GM15510 (cell line): ENCODE results near the gene COL24A1.

Source experiments
- POLR2A ChIP-seq: IDR thresholded peaks from 3 replicates; pipeline ENCODE4 v1.6.1; 2011; ENCODE audit warnings: borderline replicate concordance; ENCODE audit not compliant: insufficient read length; ENCODE audit errors: extremely low read depth

The COL24A1 gene

DNA sequence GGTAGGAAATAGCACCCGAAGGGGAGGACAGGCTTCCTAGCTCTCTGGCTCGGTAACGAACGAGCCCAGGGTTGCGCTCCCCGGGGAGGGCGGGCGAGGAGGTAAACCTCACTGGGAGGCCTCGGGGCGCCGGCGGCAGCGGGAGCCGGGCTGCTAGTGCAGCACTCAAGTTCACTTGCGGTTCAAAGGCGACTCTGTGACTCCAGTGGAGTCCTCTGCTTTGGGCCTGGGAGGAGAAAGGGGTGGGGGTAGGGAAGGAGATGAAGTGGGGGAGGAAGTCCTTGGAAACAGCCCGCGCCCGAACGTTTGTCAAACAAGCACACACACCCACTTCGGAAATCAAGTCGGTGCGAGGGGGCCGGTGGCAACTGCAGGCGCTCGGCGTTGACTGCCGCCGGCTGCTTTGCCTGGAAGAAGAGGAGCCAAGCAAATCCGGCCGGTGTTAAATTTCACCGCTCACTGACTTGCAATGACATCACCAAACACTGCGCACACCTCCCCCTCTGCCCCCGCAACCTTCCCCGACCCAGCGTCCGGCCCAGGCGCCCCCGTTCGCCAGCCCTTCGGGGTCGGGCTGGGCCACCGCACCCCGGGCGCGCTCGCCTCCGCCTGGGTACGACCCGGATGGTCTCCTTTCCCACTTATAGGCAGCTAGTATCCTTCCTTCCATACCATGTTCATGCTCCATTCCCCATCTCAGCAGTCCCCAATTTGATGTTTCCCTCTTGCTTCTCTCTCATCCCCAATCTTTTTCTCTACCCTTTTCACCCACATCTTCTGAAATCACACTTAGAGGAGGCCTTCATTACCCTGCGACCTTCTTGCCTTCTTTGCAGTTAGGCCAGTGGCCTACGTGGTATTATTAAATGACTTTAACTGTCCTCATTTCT, at the start of gene COL24A1:
Gene COL24A1 (minus strand): TSS at position 207 of the 890 bp plus-strand sequence. CDS start 376 bp downstream, outside the sequence.
- TF ChIP-seq POLR2A = no peak

DNA sequence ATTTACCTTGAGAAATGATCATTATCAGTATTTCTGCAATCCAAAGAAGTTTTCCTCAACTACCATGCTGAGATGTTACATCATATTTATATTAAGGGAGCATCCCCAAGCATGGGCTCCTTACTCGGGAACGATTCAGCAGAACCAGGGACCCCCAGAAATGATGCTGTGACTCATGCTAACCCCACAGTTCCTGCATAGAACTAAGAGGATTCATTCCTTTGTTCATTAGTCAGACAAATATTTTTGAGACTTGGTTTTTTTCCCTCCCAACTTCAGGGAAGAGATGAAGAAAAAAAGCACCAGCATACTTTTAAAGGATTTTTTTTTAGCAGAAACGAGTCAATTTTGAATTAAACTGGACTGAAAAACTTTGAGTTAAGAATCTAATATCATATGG, 49.2 kb upstream of the COL24A1 start:
- no peak for TF ChIP-seq POLR2A

DNA sequence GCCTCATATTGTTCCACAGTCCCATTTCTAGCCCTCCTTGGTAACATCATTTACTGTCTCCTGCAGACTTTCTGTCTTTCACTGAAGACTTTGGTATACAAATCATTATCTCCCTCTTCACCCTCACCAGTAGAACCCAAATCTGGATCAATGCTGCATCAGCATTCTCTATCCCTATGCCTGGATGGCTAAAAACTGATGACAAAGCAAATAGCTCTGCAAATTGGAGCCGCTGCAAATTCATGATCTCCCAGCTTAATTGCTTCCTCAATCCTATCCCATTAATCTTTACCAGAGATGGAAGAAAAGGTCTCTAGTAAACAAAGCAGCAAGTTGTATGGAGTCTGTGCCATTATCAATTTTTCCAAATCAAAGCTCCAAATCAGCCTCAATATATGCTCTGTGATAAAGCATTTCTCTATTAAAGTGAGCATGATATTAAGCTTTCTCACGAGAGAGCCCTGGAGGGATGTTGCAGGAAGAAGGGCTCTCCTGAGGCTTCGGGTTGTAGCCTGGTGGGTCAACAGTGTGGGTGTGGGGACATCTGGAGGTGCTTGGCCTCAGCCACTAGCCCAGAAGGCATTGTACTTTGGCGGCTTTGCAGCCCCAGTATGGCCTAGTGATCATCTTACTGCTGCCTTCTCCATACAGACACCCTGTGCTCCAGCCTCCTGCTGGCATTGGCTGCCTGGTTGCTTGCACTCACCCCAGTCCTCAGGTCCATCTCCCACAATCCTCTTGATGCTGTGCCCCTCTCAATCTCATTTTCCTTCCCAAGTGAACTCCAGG, 46.2 kb upstream of the COL24A1 start:
- TF ChIP-seq POLR2A = no peak

DNA sequence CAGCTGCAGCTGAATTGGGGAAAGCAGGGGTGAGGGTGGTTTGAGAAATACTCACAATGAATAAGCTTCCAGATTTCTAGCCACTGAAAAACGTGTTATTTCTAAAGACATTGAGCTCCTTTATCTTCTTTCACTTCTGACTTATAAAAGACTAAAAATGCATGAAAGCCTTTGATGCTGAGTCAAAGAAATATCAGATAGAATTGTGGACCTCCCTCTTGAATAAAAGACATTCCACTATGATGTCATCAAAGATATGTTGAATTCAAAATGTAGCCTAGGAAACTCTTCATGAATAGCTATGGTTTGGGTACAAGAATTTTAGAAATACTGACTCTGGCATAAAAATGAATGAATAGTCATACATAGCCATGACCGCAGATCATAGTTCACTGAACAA, 44.7 kb upstream of the COL24A1 start:
- TF ChIP-seq POLR2A = no peak

DNA sequence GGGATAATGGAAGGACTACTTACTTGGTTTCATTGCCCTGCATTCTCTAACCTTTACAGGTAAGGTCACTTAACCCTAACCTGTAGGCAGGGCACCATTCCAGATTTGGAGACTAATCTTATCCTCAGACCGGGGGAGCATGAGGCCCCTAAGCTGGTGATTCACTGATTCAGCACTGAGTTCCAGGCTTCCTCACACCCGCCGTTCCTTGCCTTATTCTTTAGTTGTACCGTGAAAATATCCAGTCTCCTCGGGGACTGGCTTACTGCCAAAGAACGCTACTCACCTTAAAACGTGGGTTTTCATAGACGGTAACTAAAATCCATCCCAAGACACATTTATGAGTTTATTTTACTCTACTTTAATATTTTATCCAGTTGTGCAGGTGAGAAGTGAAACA, 44.3 kb upstream of the COL24A1 start:
- TF ChIP-seq POLR2A = no peak

DNA sequence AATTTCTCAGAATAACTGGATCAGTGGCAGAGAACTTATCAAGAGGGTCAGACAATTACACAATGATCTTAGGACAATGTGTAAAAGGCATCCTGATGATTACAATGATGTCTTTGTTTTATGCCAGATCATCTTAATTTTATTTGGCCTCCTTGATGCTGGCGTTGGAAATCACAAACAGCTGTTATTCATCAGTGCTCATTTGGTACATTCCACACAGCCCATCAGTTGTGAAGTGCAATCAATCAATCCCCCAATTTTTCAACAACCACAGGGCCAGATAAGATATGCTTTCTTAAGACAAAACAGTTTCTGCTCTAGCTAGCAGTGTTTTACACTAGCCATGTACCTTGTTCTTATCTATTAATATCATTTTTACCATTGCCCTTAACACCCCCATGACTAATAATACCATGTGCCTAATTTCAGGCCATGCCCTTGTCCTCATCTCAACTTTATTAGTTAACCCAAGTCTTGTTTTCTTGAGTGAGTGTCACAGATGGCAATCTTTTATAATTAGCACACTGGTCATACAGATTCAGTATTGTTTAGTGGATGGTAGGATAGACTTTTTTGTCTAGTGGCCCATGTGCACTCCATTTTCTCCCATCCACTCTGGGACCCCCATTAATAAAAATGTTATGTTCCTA, 40.8 kb upstream of the COL24A1 start:
- no peak for TF ChIP-seq POLR2A

DNA sequence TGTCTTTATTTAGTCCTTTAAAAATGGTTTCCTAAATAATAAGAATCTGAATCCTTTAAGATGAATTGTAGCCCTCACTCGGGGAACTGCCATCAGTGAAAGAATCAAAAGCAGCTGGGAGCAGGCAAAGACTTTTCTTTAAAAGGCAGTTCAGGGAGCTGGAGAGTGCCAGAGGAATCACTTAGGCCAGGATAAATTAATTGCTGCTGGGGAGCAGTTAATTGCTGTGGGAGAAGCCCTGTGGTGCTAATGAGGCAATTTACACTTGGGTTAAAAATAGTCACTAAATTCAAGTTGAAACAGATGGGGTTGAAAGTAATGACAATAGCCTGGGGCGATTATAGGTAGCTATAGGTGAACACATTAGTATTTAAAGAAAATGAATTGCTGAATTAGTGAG, 38.7 kb upstream of the COL24A1 start:
- no peak for TF ChIP-seq POLR2A

DNA sequence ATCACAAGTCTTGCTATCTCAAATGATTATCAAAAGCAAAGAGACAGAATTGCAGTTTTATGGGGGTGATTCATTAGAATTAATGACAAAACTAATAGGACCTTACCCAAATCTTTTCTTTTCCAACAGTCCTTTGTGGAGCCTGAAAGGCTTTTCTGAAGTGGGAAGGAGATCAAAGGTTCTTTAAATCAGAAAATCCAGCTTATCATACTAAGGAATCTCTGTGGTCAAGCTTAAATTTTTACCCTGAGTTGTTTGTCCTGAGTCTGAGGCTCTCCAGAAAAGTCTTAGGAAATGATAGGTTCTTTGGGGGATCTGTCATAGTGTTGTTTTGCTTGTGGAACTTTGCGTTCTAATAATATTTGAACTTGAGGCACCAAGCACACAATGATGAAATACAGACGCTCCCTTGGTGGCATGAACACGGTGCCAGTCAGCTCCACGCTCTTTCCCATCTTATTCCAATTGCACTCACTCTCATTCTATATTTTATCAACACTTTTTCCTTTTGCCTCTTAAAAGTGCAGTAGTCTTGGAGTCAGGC, 38.0 kb upstream of the COL24A1 start:
- no peak for TF ChIP-seq POLR2A

DNA sequence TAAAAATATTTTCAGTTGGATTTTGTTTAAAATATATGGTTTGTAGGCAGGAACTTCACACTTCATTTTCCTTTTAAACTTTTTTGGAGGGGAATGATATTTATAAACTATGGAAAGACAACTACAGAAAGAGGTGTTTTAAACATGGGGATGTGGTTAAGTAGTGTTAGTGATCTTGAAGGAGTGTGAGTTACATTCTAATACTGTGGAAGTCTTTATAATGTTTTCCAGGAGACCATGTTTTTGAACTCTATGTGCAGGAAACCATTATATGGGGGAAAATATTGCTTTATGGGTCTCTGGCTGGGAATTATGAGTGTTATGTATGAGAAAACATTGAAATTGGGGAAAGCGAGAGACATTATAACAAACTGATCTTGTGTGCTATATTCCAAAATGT, 35.8 kb upstream of the COL24A1 start:
- TF ChIP-seq POLR2A = no peak

DNA sequence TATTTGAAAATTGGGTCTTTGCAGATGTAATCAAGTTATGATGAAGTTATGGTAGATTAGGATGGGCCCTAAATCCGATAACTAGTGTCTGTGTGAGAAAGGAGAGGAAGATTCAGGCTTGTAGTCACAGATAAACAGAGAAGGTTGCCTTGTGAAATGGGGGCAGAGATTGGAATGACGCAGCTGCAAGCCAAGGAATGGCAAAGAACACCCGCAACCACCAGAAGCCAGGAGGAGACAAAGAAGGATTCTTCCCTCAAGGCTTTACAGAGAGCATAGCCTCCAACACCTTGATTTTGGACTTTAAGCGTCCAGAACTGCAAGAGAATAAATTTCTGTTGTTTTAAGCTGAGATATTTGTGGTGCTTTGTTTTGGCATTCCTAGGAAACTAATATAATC, 35.4 kb upstream of the COL24A1 start:
- TF ChIP-seq POLR2A = no peak

DNA sequence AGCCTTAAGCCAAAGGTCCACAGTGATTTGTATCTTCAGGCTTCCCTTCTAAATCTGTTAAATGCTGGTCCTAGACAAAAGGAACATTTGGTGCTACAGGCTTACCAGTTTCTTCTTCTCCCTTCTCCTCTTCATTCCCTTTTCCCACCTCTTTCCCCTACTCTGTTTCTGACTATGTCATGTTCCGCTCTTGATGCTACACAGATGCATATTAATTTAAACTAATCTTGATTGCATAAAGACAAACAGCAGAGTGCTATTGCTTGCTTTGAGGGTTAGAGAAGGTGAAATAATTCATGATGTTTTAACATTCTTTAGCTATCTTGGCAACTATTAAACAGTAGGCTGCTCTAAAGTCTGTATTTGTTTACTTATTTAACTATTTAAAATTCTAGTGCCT, 34.3 kb upstream of the COL24A1 start:
- no peak for TF ChIP-seq POLR2A

DNA sequence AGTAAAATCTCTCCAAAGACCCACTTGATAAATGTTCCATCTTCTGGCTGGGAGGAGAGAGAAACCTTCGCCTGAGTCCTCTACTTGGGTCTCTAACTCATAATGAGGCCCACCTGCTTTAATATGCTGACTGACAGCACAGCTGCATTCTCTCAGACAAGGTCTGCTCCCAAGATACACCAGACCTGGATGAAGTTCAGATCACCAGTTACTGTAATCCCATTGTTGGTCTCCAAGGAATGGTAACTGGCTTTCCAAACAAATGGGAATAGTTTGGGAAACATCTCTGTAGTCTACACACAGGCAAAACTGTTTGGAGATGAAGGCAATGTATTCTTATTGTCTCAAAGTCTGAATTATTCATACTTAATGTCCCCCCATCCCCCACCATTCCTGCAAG, 27.9 kb upstream of the COL24A1 start:
- TF ChIP-seq POLR2A = no peak

DNA sequence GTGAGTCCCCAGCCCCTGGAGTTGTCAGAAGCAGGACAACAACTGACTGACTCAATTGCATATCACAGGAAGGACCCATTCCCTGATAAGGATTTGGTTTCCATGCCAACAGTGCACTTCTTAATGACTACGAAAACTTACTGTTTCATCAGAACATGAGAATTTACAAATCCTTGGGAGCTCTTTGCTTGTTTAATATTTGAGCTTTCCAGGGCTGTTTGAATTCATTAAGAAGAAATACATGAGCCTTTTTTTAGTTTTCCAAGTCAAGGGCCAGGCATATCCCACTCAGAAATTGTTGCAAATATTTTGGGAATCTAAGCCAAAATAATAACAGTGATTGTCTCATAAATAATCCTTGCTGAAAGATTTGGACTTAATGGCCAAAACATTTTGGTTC, 27.2 kb upstream of the COL24A1 start:
- TF ChIP-seq POLR2A = no peak

DNA sequence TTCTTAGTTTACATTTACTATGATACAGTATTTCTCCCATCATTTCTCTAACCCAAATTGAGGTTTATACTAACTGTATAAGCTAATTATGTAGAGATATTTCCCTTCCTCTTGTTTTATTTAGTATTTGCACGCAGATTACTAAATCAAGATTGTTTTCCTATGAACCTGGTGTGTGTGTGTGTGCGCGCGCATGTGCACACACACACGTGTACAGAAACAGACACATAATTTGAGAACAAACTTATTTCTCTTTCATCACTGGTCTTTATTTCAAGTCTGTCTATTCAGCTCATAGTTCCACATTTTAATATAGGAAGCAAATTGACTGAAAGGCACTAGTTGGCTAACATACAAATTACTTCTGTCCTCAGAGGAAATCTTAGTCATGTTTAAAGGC, 19.7 kb upstream of the COL24A1 start:
- TF ChIP-seq POLR2A = no peak

DNA sequence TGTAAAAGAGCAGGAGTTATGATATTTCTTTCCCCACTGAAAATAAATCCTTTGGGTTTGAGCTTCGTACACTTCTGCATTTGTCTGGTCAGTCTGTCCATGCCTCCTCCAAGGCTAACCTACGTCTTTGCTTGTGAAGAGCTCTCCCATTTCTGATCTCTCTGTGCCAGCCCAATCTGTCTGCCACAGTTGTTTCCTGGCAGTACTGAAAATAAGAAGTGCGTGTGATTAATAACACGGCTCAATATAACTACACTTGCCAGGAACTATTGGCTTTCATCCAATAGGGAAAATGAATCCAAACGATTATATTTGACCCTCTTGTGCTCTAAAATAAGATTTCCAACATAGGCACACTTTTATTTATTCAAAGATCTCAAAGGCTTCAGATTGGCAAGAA, 19.2 kb upstream of the COL24A1 start:
- TF ChIP-seq POLR2A = no peak
